Liver (tissue), 9 donors: ENCODE measurements around the gene LMX1B. TPM values are rescaled to one million over a fixed set of nuclear protein-coding genes. Genes with fewer than 3 reads are reported as not detected.

Experiments used
- DNase-seq: peaks from one replicate; pipeline ENCODE4 v3.0.0-alpha.2; 2017; ENCODE audit warnings: low spot score
- H3K27ac ChIP-seq, 2 donors: one replicate each; pipeline ENCODE4 v1.7.0; 2013; ENCODE audit warnings: inconsistent platforms in 2 of 2, low read length in 2 of 2, control low read depth in 1 of 2, low read depth in 1 of 2, mild to moderate bottlenecking in 1 of 2
- H3K27me3 ChIP-seq, 4 donors: one replicate each; pipeline versions ENCODE4 v1.6.1 to v1.7.0; 2013; ENCODE audit warnings: low read length in 3 of 4, inconsistent platforms in 1 of 4, mild to moderate bottlenecking in 1 of 4, moderate library complexity in 1 of 4; ENCODE audit not compliant: control insufficient read depth in 4 of 4, insufficient read depth in 4 of 4
- H3K36me3 ChIP-seq, 4 donors: one replicate each; pipeline versions ENCODE4 v1.6.1 to v1.7.0; 2013; ENCODE audit warnings: low read length in 3 of 4, mild to moderate bottlenecking in 3 of 4, low read depth in 1 of 4, moderate library complexity in 1 of 4; ENCODE audit not compliant: control insufficient read depth in 4 of 4, insufficient read depth in 3 of 4
- H3K4me1 ChIP-seq, 4 donors: one replicate each; pipeline versions ENCODE4 v1.6.1 to v1.7.0; 2013; ENCODE audit warnings: low read length in 3 of 4, mild to moderate bottlenecking in 3 of 4, moderate library complexity in 1 of 4; ENCODE audit not compliant: control insufficient read depth in 4 of 4, insufficient read depth in 4 of 4
- H3K4me3 ChIP-seq, 3 donors: one replicate each; pipeline versions ENCODE4 v1.6.1 to v1.7.0; 2013; ENCODE audit warnings: low read length in 3 of 3, control low read depth in 1 of 3, low read depth in 1 of 3, mild to moderate bottlenecking in 1 of 3
- H3K9ac ChIP-seq, 2 donors: one replicate each; pipeline ENCODE4 v1.7.0; 2013; ENCODE audit warnings: low read length in 2 of 2, mild to moderate bottlenecking in 2 of 2, moderate library complexity in 2 of 2, control low read depth in 1 of 2, low read depth in 1 of 2
- H3K9me3 ChIP-seq, 4 donors: one replicate each; pipeline versions ENCODE4 v1.6.1 to v1.7.0; 2013; ENCODE audit warnings: low read length in 3 of 4; ENCODE audit not compliant: control insufficient read depth in 4 of 4
- FOXA2 ChIP-seq: IDR thresholded peaks from 2 replicates; pipeline ENCODE4 v1.6.1; 2016; ENCODE audit warnings: antibody characterized with exemption
- RAD21 ChIP-seq, 2 donors: IDR thresholded peaks; 2 replicates each; pipeline ENCODE4 v1.6.1; 2016; ENCODE audit warnings: antibody characterized with exemption in 2 of 2, mild to moderate bottlenecking in 2 of 2
- TAF1 ChIP-seq: conservative IDR thresholded peaks from 2 replicates; pipeline ENCODE4 v1.6.1; 2016; ENCODE audit warnings: antibody characterized with exemption, mild to moderate bottlenecking
- YY1 ChIP-seq: IDR thresholded peaks from 2 replicates; pipeline ENCODE4 v1.6.1; 2016; ENCODE audit warnings: antibody characterized with exemption, mild to moderate bottlenecking
- ZBTB33 ChIP-seq: IDR thresholded peaks from 2 replicates; pipeline ENCODE4 v1.6.1; 2016; ENCODE audit warnings: antibody characterized with exemption
- WGBS: extraction: QIAGEN DNeasy Blood & Tissue Kit; methylation state at CpG from one replicate; pipeline ENCODE4 v1.1.7; 2013; 5-methylcytosine and 5-hydroxymethylcytosine counted together
- polyA plus RNA-seq, 2 donors: library from polyadenylated mRNA; stranded (reverse) in 1 of 2; unstranded in 1 of 2; fragments of 200-250 nt in 1 of 2; fragments of >200 nt in 1 of 2; fragmentation: Nextera tagmentation in 1 of 2; extraction: Ambion mirVana in 1 of 2; gene quantifications; one replicate each; pipeline versions ENCODE4 v1.2.1 to v1.2.3, GENCODE V29; 2013 to 2015
- total RNA-seq, 2 donors: library from RNA; depleted of rRNA; stranded (reverse); fragments of >200 nt; gene quantifications; one replicate each; pipeline ENCODE4 v1.2.3, GENCODE V29; 2014
- TF ChIP-seq, protein P1 (sequence below): fragments of 150-350 bp; IDR thresholded peaks from 2 replicates; pipeline ENCODE4 v1.5.1; 2017; ENCODE audit warnings: improper control_type of control experiment, low read depth, low read length; ENCODE audit not compliant: missing input control
- TF ChIP-seq, protein P2 (sequence below): IDR thresholded peaks from 2 replicates; pipeline ENCODE4 v1.6.1; 2016; ENCODE audit warnings: antibody characterized with exemption
- donor health status: healthy.
- donor health status: healthy.
- donor health status: healthy.
- donor health status: healthy.
- donor health status: healthy.

The LMX1B gene
- total and polyA plus RNA-seq, 4 donors: not detected

GRCh38 chr9:126611592-126612325 is 2.0 kb upstream of the LMX1B start:
- no peak overlapping the region for H3K4me3 ChIP-seq
- H3K9me3 ChIP-seq: no peaks in the 10 kb centered on the region
- no peak overlapping the region for H3K27ac ChIP-seq
- WGBS: 2% methylated on average over 43 of the region's 43 CpGs
- H3K27me3 ChIP-seq: peaks cover 4 to 40% (median 20%) of the 10 kb centered on the region in 4 donors
- TF ChIP-seq, protein P1, sequence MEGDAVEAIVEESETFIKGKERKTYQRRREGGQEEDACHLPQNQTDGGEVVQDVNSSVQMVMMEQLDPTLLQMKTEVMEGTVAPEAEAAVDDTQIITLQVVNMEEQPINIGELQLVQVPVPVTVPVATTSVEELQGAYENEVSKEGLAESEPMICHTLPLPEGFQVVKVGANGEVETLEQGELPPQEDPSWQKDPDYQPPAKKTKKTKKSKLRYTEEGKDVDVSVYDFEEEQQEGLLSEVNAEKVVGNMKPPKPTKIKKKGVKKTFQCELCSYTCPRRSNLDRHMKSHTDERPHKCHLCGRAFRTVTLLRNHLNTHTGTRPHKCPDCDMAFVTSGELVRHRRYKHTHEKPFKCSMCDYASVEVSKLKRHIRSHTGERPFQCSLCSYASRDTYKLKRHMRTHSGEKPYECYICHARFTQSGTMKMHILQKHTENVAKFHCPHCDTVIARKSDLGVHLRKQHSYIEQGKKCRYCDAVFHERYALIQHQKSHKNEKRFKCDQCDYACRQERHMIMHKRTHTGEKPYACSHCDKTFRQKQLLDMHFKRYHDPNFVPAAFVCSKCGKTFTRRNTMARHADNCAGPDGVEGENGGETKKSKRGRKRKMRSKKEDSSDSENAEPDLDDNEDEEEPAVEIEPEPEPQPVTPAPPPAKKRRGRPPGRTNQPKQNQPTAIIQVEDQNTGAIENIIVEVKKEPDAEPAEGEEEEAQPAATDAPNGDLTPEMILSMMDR: peak; percentile 78
- TF ChIP-seq RAD21 (IDR thresholded peaks at IDR 0.05): peak; percentile 61 to 77
- no peak for TF ChIP-seq FOXA2
- TF ChIP-seq, protein P2, sequence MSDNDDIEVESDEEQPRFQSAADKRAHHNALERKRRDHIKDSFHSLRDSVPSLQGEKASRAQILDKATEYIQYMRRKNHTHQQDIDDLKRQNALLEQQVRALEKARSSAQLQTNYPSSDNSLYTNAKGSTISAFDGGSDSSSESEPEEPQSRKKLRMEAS: no peak
- no peak for TF ChIP-seq ZBTB33
- DNase-seq: peak; percentile 66
- H3K4me1 ChIP-seq: peaks cover 7 to 53% (median 30%) of the 10 kb centered on the region in 4 donors
- H3K9ac ChIP-seq: no peak overlapping the region
- no peaks in the 10 kb centered on the region for H3K36me3 ChIP-seq

DNA sequence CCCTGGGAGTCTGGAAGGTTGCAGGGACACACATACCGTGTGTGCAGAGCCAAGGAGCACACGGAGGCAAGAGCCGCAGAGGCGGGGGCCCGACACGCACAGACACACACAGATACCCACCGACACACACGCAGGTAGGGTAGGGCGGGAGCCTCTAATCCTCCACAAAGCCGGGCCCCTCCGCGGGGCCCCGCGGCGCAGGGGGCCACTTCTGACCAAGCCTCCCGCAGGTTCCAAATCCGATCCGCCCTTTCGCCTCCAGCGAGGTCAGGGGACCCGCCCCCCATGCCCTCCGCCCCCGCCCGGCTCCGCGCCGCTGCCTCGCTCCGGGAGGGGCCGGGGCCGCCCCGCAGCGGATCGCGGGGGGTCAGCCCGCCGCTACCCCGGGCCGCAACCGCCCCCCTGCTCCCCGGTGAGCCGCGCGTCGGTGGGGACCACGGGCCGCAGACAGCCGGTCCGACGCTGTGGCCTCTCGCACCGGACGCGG is 1.4 kb upstream of the LMX1B start:
- no peak for DNase-seq
- peaks cover 4 to 45% (median 20%) of the 10 kb centered on the region in 4 donors for H3K27me3 ChIP-seq
- no peaks in the 10 kb centered on the region for H3K36me3 ChIP-seq
- H3K9me3 ChIP-seq: no peaks in the 10 kb centered on the region
- no peak for TF ChIP-seq RAD21 (IDR thresholded peaks at IDR 0.05)
- no peak for TF ChIP-seq TAF1
- 2% methylated on average over 54 of the region's 54 CpGs for WGBS
- peak overlapping the region in 1 of 3 donors; percentile 42 for H3K4me3 ChIP-seq
- no peak overlapping the region for H3K9ac ChIP-seq
- no peak overlapping the region for H3K27ac ChIP-seq
- H3K4me1 ChIP-seq: peaks cover 8 to 53% (median 30%) of the 10 kb centered on the region in 4 donors

DNA sequence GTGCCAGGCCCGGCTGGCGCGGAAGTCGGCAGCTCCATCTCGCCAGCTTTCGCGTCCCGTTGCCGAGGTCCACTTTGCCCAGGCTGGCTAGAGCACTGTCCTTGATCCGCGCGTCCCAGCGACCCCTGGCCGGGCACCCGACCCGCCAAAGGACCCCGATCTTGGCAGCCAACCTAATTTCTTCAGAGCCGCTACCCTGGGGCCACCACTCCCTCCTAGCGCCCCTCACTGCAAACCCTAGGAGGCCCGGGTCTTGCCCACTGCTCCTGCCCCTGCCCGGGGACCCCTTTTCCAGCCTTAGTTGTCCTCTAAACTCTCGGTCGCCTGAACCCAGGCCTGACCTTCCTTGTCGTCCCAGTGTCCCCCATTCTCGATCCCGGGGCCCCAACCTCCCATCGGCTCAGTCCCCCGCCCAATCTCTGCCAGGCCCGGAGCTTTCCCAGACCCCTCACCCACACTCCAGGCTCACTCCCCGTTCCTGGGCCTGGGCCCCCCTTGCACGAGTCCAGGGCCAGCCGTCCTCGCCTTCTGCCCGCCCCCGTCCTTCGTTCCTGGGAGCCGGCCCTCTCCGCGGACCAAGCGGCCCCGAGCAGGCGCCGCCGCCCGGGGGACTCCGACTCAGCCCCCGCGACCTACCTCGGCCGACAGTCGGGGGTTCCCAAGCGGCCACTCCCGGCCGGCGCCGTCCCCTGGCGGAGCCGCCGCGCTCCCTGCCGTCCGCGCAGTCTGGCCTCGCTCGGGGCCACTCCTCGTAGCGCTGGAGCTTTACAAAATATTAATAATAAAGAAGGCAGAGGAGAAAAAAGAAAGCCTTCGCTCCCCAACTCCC is 701 bp upstream of the LMX1B start:
- no peak overlapping the region for H3K9ac ChIP-seq
- no peak overlapping the region for H3K27ac ChIP-seq
- no peaks in the 10 kb centered on the region for H3K9me3 ChIP-seq
- WGBS: 3% methylated on average over 68 of the region's 68 CpGs
- TF ChIP-seq RAD21 (IDR thresholded peaks at IDR 0.05) (no peak), YY1 (no peak)
- H3K36me3 ChIP-seq: no peaks in the 10 kb centered on the region
- no peak for DNase-seq
- peaks cover 8 to 54% (median 30%) of the 10 kb centered on the region in 4 donors for H3K4me1 ChIP-seq
- H3K4me3 ChIP-seq: peak overlapping the region in 1 of 3 donors; percentile 47
- H3K27me3 ChIP-seq: peaks cover 4 to 51% (median 19%) of the 10 kb centered on the region in 4 donors
